ENCODE measurements around the gene ESM1.

The ESM1 gene

GRCh38 chr5:54981928-54982327 lies 3.5 kb downstream of the ESM1 start:
- intact Hi-C loops (cut with DNase I; ENCODE audit: low total_unique reads) = no loop called here
- TF ChIP-seq, protein P1, sequence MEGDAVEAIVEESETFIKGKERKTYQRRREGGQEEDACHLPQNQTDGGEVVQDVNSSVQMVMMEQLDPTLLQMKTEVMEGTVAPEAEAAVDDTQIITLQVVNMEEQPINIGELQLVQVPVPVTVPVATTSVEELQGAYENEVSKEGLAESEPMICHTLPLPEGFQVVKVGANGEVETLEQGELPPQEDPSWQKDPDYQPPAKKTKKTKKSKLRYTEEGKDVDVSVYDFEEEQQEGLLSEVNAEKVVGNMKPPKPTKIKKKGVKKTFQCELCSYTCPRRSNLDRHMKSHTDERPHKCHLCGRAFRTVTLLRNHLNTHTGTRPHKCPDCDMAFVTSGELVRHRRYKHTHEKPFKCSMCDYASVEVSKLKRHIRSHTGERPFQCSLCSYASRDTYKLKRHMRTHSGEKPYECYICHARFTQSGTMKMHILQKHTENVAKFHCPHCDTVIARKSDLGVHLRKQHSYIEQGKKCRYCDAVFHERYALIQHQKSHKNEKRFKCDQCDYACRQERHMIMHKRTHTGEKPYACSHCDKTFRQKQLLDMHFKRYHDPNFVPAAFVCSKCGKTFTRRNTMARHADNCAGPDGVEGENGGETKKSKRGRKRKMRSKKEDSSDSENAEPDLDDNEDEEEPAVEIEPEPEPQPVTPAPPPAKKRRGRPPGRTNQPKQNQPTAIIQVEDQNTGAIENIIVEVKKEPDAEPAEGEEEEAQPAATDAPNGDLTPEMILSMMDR (IDR thresholded peaks at IDR 0.05) = no peak
- H3K27me3 ChIP-seq = peaks cover 0 to 19% of the 10 kb centered on the region in 2 donors

GRCh38 chr5:54975701-54976100 lies 9.7 kb downstream of the ESM1 start:
- H3K4me3 ChIP-seq = no peak overlapping the region
- peaks cover 0 to 4% of the 10 kb centered on the region in 2 donors for H3K27me3 ChIP-seq
- no peaks in the 10 kb centered on the region for H3K9me3 ChIP-seq
- no peak for DNase-seq
- intact Hi-C loops (cut with DNase I; ENCODE audit: low total_unique reads) = no loop called here
- H3K36me3 ChIP-seq = no peaks in the 10 kb centered on the region
- TF ChIP-seq, protein P1 (IDR thresholded peaks at IDR 0.05) = no peak
- no peaks in the 10 kb centered on the region for H3K4me1 ChIP-seq
- no peak overlapping the region for H3K27ac ChIP-seq

More at GRCh38 chr5:54981928-54982327, 3.5 kb downstream of the ESM1 start:
- H3K9me3 ChIP-seq = no peaks in the 10 kb centered on the region
- no peak for DNase-seq
- H3K27ac ChIP-seq = no peak overlapping the region
- H3K4me3 ChIP-seq = no peak overlapping the region
- H3K4me1 ChIP-seq = peaks cover 0 to 9% (median 7%) of the 10 kb centered on the region in 4 donors
- H3K36me3 ChIP-seq = no peaks in the 10 kb centered on the region

DNA sequence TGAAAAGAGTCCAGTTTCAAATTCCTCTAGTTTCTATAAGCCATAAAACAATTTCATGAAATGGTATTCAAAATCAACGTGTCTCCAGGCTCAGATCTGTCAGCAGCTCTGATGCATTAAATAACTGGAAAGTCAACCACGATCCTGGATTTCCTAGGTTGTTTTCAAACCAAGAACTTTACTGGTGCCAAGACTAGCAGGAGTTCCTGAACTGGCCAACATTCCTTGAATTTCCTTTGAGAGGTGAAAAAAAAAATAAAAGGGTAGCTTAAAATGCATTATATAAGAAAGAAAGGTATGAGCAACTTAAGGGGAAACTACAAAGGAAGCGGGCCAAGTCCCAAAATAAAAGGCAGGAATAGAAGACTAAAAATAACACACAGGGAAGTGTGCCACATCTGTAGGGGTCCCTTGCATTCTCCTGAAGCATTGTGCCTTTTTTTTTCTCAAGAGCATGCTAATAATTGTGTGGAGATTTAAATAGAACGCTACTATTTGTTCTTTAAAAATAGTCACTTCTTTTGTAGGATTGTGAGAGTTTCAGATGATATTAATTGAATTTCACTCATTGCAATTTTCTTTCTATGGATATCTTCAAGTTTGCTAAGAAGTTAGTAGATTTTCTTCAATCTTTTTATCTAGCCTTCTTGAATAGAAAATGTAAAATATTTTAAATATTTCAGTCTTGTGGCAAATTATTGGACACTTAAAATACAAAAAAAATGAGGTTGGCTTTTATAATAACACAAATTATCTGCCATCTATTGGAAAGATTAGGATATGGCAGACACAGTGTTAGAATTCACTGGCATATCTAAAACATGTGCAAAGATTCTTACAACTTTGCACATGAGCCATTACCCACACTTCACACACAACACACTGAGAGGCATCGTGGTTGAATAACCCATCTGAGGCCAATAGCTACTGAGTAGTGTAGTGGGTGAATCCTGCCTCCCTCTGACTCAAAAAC lies 15.3 kb downstream of the ESM1 start:
- Histone ChIP-seq H3K27ac (no peak overlapping the region), H3K27me3 (no peaks in the 10 kb centered on the region), H3K4me3 (no peak overlapping the region), H3K9me3 (no peaks in the 10 kb centered on the region), H3K36me3 (no peaks in the 10 kb centered on the region), H3K4me1 (peaks cover 0 to 8% (median 0%) of the 10 kb centered on the region in 4 donors)
- TF ChIP-seq, protein P1 (IDR thresholded peaks at IDR 0.05) = no peak
- no peak for DNase-seq
- intact Hi-C loops (cut with DNase I; ENCODE audit: low total_unique reads) = no loop called here

DNA sequence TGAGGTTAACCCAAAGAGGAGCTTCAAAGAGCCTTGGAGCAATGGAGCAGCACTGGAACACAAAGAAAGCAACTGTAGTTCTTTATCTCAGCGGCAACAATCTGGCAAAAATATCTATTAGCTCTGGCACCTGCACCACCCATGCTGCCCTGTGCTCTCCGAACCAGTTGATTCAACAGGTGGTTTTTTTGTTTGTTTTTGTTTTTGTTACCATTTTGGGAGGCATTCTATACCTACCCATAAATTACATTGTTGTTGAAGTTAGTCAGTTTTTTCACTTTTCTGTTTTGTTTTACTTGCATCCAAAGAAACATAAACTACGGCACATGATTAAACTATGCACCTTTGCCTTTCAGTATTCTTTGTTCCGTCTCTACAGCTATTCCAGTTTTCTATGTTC lies 16.2 kb downstream of the ESM1 start:
- no peaks in the 10 kb centered on the region for H3K36me3 ChIP-seq
- intact Hi-C loops (cut with DNase I; ENCODE audit: low total_unique reads) = no loop called here

DNA sequence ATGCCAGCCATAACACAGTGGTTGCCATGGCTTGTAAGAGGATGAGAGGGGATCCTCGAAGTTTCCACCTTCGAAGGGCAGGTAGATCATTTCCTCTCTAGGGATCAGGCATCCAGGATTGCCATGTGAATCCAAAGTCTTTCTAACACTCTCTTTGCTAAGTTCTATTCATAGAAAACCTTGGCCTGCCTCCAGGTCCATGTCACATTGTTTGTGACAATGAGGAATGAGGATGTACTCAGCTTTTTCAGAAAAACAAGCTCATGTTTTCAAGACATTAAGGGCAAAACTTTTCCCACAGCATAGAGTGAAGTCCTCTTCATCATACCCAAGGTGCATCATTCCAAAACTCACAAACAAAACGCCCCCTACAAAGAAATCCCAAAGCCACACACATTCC lies 19.6 kb downstream of the ESM1 start:
- peaks cover 0 to 12% of the 10 kb centered on the region in 2 donors for H3K27me3 ChIP-seq
- H3K36me3 ChIP-seq = no peaks in the 10 kb centered on the region
- intact Hi-C loops (cut with DNase I; ENCODE audit: low total_unique reads) = no loop called here
- H3K4me3 ChIP-seq = no peak overlapping the region
- H3K9me3 ChIP-seq = no peaks in the 10 kb centered on the region
- H3K27ac ChIP-seq = no peak overlapping the region
- no peak for DNase-seq
- peaks cover 0 to 8% (median 0%) of the 10 kb centered on the region in 4 donors for H3K4me1 ChIP-seq
- TF ChIP-seq, protein P1 (IDR thresholded peaks at IDR 0.05) = no peak

More for the DNA sequence above, 16.2 kb downstream of the ESM1 start:
- no peaks in the 10 kb centered on the region for H3K27me3 ChIP-seq
- no peak for DNase-seq
- H3K4me3 ChIP-seq = no peak overlapping the region
- peaks cover 0 to 8% (median 0%) of the 10 kb centered on the region in 4 donors for H3K4me1 ChIP-seq
- H3K9me3 ChIP-seq = no peaks in the 10 kb centered on the region
- H3K27ac ChIP-seq = no peak overlapping the region
- TF ChIP-seq, protein P1 (IDR thresholded peaks at IDR 0.05) = no peak
